Activated CD4-positive, alpha-beta T cell treated with anti-CD3 and anti-CD28 coated beads, Interleukin-2, Interleukin-6, amounts not matched to agents 100 ng/mL and 50 ng/mL, durations not matched to agents 16 hours and 8 hours (primary cell): ENCODE data around the gene IL1RAPL1.

ENCODE experiments used
- DNase-seq: peaks from one replicate; pipeline ENCODE4 v3.0.0-alpha.2; 2020

Gene IL1RAPL1

DNA sequence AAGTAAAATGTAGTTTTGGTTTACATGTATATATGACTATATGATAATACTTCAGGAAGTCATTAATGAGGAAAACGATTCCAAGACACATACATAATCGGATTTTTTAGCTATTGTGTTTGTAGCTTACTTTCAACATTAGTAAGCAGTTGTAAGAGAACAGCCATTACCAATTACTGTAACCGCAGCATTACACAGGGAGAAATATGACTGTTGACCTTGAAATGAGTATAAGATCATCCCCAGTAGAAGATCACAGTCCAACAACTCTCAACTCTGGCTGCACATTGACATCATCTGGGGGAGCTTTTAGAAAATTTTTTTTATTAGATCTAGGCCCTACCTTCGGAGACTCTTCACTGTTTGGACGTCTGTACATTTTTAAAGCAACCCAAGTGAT lies 866.1 kb downstream of the IL1RAPL1 start:
- peak; percentile 0 for DNase-seq

DNA sequence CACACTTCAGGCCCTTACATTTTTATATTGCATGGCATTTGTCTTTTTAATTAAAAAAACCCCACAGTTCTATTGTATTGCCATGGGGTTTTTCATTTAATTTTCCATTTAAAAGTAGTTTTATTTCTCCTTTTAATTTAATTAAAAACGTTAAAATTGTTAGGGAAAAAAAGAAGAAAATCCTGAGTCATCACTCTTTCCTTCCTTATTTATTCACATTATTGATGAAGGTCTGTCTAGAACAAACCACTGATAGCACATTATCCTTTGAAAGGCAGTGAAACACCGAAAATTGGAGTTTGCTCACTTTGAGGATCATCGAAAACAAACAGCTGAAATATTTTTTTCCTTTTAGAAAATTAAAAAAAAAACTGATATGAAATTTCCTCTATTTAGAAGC lies 868.5 kb downstream of the IL1RAPL1 start:
- no peak for DNase-seq

DNA sequence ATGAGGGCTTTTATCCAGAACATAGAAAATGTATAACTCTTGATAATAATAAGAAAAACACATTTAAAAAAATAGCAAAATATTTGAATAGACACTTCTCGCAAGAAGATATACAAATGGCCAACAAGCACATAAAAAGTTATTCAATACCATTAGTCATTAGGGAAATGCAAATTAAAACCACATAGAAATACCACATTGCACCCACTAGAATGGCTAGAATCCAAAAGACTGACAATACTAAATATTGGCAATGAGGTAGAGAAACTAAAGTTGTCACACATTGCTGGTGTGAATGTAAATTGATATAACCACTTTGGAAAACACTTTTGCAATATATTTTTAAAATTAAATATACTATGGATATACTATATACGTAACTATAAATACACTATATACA lies 873.8 kb downstream of the IL1RAPL1 start:
- DNase-seq: no peak

DNA sequence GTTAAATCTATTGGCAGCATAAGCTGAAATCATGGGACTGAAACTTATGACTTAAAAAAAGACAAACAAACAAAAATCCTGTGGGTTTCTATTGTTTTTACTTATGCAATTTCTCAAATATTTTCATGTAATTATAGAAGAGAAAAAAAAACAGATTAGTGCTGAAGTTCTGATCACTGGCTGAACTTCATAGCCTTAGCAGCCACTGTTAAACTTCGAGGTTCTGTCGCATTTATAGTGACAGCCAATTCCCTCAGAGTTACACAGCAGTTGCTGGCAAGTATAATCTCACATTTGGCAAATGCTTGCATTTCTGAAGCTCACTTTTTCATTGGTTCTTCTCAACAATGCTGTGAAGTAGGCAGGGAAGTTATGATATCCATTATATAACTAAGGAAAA lies 879.2 kb downstream of the IL1RAPL1 start:
- no peak for DNase-seq

DNA sequence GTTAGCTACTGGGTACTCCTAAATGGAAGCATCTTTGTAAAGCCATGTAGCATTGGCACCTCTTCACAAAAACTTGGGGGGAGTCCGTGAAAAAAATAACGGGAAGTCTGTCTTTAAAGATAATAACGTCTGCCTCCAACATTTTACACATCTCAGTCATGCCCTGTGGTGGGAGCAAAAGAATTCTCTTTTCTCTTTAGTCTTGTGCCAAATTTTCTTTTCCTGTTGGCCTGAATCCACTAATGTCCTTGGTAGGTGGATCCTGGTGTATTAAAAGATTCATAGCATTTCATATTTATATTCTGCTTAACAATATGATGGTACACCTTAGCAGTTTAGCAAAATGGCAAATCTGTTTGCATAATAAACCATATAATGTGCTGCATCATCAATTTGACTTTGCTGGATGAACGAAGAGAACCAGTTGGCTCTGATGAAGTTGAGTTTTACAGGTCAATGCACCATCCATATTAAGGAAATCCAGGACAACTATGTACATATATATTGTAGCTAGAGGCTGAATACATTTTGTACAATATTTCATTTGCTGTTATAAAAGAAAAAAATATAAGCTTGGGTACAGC lies 881.8 kb downstream of the IL1RAPL1 start:
- no peak for DNase-seq

DNA sequence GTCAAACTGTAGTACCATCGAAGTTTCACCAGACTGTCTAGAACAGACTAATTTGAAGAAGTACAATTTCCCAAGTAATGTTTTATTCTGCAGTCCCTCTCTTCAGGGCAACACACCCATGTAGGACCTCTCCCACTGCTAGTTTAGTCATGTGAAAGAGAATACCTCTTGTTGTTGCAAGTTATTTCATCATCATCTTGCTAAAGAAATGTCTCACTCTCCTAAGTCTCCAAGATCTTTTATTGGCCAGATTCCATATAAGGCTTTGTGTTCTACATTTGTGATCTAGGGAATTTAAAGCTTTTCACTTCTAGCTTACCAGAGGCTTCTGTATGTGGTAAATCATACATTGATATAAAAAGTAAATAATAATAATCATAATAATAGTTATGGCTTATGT lies 882.8 kb downstream of the IL1RAPL1 start:
- no peak for DNase-seq

DNA sequence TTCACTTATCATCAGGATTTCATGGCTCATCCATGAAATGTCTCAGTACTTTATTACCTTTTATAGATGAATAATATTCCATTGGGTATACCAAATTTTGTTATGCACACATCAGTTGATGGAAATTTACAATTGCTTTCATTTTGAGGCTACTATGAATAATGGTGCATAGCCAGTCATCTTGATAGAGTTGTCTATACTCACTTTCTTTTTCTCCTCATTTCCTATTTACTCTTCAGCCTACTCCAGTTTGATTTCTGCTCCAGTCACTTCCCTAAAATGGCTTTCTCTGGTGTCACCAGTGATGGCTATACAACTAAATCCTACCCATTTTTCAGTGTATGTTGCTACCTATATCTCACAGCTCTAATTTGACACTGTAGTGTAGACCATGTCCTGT lies 884.6 kb downstream of the IL1RAPL1 start:
- no peak for DNase-seq

DNA sequence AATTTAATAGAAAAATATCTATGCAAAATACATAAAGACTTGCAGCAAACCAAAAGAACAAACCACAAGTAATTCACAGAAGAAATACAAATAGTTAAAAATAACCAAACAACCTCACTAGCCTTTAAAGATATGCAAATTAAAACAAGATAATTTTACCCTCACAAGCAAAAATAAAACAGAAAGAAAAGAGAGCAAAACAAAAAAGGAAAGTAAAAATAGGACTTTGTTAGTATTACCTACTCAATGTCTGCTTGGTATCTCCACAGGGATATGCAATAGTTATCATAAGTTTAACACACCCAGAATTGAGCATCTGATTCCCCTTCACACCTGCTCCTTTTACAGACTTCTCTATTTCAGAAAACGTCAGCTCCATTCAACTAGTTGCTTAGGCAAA lies 890.6 kb downstream of the IL1RAPL1 start:
- DNase-seq: no peak

DNA sequence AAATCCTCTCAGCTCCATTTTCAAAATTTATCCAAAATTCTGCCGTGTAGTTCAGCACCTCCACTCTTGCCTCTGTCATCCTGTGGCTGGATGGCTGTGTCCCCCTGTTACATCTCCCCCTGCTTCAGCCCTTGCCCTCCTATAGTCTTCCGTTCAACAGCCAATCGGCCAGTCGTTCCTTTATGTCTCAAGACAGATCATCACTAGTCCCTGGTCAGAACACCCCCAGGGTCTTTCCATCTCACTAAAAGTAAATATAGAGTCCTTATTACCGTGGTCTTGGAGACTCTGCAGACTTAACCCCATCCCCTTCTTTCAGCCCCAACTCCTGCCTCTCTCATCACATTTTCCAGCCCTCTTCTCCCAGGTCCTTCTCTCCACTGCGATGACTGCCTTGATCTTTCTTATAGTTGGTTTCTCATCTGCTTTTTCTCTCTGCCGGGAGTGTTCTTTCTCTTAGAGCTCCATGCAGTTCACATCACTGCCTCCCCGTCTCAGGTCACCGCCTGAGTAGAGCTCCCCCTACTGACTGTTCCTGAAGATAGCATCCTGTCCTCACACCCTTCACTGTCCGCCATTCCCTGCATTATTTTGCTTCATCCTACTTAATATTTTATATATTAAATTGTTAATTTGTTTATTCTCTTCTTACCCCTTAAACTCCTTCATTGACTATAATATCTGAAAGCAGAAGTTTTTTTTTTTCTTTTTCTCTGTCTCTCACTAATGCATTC lies 891.3 kb downstream of the IL1RAPL1 start:
- peak; percentile 42 for DNase-seq

DNA sequence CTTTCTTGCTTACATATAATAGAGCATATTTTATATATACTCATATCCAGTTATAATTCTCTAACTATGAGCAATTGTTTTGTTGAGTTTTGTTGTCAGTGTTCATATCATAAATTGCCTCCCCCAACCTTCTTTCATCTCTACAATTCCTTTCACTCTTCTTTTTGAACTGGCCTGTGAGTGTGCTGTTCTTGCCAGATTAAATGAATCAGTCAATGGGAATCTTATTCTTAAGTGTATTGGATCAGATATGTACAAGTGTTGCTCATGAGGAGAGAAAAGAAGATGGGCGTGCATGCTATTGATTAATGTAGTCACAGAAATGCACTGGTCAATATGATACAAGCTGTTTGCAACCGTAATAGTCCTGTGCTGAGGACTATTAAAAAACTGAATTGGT lies 900.0 kb downstream of the IL1RAPL1 start:
- DNase-seq: no peak

DNA sequence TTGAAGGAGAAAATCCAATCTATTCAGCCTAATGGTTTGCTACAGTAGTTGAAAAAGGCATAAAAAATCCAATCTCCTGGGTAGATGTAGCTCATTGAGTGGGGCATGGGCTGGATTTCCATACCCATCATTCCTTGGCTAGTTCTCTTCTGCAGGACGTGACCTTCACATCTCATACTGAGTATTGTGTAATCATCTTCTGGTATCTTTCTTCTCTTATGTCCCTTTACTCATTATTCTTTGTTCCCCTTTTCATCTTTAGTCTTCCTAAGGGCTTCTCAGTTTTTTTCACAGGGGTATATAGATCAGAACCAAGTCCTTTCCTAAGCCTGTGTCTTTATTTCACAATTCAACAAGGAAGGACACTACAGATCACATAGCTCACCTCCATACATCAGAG lies 900.5 kb downstream of the IL1RAPL1 start:
- DNase-seq: no peak

DNA sequence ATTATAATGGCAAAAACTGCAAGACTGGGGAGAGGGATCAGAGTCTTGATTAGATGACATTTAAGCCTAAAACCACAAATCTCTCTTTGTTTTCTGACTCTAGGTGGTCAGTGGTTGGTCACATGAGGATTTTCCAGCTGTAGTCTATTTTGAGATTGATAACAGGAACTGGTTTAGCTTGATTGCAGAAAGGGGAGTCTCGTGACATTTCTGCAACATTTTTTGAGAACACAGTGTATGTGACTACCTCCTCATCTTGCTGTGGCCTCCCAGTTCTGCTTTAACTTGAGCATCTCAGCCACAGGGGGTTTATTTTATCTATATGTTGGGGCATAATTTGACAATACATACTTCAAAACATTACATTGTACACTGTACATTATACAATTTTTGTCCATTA lies 901.7 kb downstream of the IL1RAPL1 start:
- DNase-seq: no peak

DNA sequence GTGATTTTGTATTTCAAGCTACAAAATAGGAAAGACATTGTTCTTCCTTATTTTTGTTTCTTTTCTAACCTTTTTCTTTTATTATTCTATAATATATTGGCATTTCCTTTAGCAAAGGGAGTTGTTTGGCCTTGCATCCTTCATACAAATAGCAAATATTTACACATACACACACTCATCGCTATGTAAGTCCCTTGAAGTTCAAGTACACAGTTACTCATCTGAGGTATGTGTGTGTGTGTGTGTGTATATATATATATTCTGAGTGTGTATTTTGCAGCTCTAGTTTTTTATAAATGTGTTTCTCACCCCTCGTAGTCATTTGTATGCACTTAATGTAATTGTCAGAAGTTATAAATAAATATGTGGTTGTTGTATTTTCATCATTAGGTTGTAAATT lies 903.4 kb downstream of the IL1RAPL1 start:
- DNase-seq: no peak

DNA sequence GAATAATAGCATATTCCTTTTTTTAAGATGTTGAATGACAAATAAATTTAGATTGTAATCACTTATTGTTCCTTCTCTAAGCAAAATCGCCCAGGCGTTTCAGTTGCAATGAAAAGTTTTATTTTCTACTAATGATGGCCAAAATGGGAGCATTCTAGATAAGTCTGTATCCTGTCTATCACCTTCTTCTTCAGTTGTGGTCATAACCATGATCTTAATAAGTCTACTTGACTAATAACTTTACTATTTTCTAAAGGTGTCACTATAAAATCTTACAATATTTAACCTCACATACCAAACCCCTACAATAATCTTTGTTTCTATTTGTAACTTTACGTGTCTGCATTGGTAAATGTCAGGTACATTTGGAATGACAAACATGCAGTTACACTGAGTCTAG lies 904.4 kb downstream of the IL1RAPL1 start:
- DNase-seq: no peak

DNA sequence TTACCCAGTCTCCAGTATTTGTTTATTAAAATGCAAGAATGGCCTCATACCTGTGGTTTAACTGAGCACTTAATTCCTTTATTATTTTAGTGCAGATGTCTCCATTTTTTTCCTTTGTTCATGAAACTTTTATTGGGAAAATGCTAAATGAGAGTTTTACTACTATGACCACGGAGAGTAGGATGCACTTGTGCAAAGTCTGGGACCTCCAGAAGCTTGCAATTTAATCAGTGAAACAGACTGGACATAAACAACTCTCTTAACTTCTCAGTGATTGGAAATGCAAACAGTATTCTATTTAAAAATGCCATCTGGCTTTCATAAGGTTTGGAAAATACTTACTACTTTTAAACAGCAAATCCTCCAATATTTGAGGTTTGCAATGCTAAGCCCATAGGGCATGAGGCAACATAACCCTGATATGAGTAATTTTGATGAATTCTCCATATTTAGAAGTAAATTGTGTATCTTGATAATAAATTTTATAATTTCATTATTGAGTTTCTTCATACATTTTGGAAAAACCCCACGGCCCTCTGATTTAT lies 909.5 kb downstream of the IL1RAPL1 start:
- no peak for DNase-seq

DNA sequence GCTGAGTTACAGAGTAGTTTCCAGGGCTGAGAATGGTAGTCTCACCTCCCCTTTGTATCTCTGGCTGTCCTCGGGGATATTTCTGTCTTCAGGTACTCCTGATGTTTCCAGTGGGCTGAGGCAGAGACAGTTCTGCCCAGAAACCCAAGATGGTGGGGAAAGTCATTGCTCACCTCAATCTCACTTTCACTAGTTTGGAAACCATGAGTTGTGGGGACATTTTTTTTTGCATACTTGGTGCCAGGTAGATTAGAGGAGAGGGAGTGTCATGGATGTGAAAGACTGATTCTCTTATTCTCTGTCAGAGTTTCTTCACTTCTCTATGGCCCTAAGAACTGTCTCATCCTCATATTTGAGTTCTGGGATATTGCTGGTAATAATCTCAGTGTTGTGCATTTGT lies 919.5 kb downstream of the IL1RAPL1 start:
- DNase-seq: no peak

DNA sequence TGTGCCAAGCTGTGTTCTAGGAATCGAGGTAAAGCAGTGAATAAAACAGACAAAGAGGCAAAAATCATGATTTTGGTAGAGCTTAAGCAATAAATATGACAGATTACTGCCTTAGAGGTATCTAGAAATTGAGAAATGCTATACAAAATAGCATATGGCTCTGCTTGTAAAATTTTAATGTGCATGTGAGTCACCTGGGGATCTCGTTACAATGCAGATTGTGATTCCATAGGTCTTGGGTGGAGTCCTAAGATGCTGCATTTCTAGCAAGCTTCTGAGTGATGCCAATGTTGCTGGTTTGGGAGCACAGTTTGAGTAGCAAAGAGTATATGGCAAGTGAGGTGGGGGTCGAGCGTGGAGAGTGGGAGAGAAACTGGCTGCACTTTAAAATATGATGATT lies 930.9 kb downstream of the IL1RAPL1 start:
- DNase-seq: no peak

DNA sequence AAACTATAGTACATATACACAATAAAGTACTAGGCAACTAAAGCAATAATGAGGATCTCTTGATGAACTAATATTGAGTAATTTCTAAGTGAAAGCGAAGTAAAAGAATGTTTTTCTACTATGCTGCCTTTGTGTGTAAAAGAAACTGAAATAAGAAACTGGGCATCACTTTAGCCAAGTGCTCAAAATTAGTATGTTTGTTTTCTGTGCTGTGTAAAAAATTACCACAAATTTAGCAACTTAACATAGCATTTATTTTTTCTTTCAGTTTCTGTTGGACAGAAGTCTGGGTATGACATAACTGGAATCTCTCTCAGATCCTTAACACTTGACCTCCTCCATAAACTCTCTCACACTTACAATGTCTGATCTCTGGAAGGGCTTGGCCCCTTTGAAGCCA lies 941.0 kb downstream of the IL1RAPL1 start:
- no peak for DNase-seq

DNA sequence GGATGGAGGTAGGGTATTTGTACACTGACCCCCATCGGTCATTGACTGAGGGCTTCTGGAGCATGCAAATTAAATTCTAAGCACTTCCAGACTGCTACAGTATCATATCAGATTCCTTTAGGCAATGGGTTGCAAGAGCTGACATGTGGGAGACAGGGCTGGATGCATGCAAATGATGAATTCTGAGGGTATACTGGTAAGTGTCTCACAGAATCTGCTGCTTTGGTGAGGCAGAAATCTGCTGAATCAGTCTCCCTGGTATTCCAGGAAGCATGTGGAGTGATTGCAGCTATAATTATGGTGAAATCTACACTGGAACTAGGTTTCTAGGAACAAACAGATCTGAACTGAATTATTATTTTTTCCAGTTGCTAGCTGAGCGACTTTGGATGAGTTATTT lies 943.3 kb downstream of the IL1RAPL1 start:
- no peak for DNase-seq

DNA sequence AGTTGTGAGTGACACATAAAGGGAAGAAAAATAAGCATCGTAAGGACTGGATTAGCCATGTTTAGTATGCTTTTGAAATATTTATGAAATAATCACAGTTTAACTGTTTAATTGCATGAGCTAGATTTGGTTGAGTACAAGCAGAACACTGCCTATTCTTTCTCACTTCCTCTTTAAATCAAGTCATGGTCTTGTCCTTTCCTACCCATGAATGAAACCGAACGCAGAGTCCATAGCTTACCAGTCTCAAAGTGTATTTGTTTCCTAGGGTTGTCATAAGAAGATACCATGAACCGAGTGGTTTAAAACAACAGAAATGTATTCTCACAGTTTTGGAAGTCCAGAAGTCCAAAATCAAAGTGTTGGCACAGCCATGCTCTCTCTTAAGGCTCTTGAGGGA lies 944.1 kb downstream of the IL1RAPL1 start:
- DNase-seq: no peak

DNA sequence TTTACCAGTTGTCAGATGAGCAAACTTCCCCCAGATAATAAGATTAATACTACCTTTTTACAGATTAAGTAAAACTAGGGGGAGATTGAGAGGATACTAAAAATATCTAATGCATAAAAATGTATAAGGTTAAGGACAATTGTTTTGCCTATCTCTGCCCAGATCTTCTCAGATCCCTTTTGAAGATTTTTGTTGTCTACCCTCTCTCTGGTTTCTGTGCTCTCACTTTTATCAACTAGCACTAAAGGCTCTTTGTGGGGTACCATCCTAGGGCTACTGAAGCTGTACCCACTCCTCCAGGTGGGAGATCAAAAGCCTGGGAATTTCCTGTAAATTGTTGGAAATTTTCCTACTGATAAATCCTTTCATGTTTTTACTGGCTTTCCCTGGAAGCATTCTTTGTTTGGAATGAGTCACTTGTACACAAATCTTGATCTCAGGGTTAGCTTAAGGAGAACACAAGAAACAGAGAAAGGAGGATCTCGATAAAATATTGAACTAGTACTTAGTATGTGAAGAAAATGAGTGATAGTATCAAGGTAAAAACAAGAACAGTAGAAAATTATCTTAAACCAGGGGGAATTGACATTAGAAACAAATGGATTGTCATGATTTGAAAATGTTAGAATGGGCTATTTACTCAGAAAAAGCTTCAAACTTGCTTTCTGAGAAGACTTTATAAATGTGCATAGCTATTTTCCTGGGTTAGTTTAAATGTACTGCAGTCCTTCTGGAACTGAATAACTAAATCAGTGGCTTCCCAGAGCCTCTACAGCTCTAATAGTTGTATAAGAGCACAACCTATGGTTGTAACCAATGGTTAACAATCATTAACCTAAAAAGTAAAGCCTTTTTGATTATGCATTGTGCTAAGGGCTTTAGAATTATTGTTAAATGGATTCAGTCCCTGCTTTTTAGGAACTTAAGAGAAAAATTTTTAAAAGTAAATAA lies 948.2 kb downstream of the IL1RAPL1 start:
- DNase-seq: no peak

DNA sequence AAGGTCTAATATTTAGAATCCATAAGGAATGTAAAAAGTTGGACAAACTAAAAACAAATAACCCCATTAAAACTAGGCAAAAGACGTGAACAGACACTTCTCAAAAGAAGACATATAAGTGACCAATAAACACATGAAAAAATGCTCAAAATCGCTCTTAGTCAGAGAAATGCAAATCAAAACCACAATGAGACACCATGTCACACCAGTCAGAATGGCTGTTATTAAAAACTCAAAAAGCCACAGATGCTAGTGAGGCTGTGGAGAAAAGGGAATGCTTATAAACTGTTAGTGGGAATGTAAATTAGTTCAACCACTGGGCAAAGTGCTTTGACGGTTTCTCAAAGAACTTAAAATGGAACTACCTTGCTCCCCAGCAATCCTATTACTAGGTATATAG lies 953.8 kb downstream of the IL1RAPL1 start:
- DNase-seq: no peak

DNA sequence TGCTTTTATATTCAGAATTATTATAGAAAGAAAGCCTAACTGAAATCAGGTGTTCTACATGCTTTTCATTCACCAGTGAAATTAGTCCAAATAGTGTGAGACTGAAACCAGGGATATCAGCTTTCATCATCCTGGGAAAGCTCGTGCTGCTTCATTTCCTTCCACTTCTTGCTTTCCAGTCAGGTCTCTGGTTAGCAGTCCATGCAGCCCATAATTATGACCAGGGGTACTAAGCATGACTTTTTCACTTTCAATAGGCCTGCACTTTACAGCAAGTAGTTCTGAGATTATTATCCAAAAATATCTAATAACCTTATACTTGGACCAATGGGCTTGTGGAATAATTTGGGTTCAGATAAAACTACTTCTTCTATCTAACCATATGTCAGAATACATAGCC lies 954.9 kb downstream of the IL1RAPL1 start:
- DNase-seq: no peak

DNA sequence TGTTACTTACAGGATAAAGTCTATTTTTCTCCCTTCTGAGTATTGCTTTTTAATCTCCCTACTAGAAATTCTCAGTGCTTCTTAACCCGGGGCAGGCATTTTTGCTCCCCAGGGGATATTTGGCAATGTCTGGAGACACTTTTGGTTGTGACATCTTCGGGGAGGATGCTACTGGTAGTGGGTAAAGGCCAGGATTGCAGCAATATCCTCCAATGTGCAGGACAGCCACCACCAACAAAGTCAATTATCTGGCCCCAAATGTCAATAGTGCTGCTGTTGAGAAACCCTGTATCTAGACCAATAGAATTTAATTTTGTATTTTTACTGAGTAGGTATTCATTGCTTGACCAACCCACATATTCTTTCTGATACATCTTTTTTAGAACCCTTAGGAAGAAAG lies 958.6 kb downstream of the IL1RAPL1 start:
- DNase-seq: no peak
